GM21367 (cell line): ENCODE data around the gene STUB1.

Experiments used
- ATAC-seq: cut with Tn5 transposase; IDR thresholded peaks from one replicate; pipeline ENCODE4 v1.9.1; 2021; ENCODE audit not compliant: unreplicated experiment

The STUB1 gene

DNA sequence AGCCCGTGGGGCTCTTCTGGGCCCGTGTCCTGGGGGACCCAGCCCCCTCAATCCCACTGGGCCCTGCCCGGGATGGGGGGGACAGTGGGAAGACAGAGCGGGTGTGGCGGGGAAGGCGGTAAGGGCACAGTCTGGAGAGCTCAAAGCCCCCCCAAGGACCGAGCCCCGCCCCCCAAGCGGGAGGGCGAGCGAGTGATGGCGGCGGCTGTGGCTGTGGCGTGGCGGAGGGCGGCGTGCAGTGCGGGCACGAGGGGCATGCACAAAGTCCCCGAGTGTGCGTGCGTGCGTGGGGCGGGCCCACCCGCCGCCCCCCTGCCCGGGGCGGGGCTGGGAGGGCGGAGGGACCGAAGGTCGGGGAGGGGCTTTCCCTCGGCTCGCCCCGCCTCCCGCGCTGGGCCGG, 13.6 kb downstream of the STUB1 start:
- no peak for ATAC-seq

DNA sequence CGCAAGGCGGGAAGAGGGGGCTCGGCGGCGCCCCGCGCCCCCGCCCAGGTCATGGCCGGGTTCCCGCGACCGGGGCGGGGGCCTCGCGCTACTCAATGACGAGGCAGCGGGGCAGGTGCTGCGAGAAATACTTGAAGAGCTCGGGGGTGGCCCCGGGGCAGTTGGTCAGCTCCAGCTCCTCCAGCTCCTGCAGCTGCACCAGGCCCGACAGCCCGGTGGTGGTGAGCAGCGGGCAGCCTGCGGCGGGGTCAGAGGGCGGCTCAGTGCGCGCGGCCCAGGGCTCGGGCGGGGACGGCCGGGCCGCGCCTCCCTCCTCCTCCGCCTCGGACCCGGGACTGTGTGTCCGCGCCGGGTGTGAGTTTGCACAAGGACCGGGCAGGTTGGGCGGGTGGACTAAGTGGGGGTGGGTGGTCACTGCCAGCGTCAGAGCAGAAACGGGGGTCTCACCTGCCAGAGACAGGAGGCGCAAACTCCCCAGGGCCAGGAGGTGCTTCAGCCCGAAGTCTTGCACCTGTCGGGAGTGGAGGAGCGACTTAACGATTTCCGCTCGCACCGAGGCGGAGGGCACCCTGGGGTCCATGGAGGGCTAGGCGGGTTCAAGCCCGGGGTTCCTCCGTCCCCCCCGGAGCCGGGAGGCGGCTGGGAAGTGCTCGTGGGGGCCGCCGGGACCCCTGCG, 14.1 kb downstream of the STUB1 start:
- ATAC-seq: no peak

DNA sequence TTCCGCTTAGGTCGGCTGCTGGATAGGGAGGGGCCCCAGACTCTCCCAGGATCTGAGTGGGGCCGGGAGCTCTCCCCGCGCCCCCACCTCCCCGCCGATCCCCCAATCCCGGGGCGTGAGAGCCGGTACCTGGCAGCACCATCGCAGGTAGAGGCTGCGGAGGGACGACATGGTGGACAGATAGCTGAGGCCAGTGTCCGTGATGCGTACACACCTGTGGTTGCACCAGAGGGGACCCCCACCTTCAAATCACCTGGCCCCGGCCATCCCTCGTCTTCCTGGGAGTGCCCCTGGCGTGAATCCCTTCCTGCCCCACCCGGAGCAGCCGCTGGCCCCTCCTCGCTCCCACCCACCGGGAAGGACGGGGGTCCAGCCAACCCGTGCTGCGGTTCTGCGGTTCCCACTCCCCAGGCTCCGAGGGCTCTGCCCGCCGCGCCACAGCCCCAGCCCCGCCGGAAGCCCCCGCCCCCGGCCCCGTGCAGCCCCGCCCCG, 14.7 kb downstream of the STUB1 start:
- no peak for ATAC-seq

DNA sequence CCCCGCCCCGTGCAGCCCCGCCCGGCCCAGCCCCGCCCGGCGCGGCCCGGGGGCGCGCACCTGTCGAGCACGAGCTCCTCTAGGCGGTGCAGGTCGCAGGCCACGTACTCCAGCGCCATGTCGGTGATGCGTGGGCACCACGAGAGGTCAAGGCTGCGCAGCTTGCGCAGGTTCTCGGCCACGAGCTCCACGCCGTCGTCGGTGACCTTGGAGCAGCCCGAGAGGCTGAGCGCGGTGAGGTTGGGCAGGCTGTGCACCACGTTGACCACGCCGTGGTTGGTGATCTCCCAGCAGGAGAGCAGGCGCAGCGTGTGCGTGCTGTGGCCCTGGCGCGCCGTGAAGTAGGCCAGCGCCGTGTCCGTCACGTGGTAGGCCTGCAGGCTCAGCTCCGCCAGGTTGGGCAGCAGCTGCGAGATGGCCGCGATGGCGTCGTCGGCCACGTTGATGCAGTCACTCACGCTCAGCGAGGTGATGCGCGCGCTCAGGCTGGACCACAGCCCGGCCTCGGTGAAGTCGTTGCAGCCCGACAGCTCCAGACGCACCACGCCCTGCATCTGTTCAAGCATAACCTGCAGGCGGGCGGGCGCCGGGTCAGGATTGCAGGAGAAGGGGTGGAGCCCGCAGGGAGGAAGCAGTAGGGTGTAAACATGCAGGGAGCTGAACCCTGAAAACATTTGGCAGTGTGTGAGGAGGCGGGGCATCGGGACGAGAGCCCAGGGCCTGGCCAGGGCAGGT, 15.3 kb downstream of the STUB1 start:
- ATAC-seq: no peak

DNA sequence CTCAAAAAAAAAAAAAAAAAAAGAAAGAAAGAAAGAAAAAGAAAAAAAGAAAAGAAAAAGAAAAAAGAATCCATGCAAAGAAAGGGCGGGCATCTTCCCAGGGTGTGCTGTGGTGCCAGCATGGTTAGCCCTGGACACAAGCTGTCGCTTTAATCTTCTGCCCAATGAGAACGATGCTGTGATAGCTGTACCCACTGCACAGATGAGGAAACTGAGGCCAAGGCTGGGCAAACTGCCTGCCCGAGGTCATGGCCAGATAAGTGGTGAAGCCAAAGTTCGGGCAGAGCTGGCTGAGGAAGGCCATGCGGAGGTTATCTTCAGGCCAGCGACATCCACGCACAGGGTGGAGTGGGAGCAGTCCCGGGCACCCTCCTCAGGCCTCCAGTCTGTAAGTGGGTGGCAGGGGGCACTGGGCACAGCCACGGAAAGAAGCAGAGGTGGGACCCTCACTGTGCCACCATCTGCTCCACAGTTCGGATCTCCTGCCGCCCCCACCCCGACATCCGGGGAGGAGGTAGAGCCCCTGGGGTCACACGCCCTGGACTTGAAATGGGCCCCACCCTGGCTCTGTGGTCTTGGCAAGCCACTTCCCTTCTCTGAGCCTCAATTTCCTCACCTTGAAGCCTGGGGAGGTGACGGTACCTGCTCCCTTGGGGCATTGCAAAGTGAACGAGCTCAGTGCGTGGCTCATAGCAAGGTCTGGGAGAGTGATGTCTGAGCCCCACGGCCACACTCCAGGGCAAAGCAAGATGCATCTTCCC, 18.9 kb downstream of the STUB1 start:
- no peak for ATAC-seq

DNA sequence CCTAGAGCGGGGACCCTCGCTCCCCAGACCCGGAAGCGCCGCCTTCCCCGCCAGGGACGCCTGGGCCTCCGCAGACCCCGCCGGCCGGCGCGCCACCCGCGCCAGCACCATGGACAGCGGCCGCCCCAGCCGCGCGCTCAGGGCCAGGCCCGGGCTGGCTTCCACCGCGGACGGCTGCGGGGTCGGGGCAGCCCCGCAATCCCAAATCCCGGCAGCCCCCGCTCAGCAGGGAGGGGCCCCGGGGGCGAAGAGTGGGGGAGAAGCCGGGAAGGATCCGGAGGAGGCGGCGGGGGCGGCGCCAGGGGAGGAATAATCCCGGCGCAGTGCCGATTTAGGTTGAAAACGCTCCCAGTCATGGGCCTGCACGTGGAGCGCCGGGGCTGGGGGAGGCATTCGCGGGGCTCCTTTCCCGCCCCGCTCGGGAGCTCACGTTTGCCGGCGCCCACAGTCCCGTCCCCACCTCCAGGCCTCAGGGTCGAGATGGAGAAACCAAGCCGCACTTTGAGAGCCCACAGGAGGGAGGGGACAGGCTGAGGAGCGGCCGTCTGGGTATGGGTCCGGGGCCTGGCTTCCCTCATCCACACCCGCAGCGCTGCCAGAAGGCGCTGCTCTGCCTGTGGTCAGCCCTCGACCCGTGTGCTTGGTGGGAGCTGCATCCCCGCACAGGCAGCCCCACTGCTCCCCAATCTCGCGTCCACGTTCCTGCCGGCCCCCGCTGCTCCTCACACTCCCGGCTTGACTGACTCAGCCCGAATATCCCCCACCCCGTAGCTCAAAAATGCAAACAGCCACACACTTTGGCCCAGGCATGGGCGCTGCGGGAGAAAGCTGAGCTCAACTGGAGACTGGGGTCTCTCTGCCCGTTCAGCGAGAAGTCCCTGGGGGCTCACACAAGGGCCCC, 20.7 kb downstream of the STUB1 start:
- ATAC-seq: no peak

DNA sequence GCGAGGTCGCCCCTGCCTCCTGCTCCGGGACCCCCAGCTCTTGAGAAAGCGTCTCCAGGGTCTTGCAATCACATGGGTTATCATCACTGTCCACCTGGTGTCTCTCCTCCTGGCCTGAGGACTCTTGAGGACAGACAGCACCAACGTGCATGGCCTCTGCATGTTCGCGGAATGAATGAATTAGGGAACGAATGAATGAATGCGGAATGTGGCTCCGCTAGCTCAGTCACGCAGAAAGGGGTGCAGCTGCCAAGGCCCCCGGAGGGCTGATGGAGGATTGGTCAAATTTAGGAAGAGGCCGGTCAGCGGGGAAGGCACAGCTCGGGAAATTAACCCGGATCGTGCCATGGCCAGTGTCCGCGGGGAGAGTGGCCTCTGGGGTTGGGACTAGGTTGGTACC, 22.1 kb downstream of the STUB1 start:
- ATAC-seq: no peak

DNA sequence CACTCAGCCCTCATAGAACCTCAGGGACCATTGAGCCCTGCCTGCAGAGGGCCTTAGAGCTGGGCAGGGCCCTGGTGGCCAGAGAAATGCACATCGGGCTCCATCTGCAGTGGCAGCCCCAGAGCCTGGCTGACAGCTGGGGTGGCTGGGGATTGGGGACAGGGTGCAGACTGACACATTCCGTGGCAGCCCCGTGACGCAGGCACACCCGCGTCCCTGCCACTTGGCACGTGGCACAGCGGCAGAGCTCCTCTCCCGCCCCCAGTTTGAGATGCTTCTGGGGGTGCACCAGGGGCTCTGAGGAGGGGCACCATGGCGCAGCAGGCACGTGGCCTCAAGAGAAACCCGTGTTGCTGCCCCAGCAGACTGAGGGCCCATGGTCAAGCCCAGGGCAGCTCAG, 23.2 kb downstream of the STUB1 start:
- ATAC-seq: no peak

DNA sequence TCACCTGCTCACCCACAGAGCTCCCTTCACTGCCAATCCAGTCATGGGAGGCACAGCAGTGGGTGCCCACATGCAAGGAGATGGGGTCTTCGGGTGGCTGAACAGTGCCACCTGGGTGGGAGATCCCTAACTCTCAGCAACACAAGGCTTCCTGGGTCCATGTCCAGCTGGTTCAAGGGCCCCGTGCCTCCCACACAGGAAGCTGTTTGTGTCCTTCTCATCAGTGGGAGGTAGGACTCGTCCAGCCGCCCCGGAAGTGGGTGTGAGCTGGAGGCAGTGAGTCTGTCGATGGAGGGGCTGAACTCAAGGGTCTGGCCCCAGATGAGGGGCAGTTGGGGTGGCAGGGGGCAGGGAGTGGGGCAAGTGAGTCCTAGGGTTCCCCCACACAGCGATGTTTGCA, 23.8 kb downstream of the STUB1 start:
- no peak for ATAC-seq

DNA sequence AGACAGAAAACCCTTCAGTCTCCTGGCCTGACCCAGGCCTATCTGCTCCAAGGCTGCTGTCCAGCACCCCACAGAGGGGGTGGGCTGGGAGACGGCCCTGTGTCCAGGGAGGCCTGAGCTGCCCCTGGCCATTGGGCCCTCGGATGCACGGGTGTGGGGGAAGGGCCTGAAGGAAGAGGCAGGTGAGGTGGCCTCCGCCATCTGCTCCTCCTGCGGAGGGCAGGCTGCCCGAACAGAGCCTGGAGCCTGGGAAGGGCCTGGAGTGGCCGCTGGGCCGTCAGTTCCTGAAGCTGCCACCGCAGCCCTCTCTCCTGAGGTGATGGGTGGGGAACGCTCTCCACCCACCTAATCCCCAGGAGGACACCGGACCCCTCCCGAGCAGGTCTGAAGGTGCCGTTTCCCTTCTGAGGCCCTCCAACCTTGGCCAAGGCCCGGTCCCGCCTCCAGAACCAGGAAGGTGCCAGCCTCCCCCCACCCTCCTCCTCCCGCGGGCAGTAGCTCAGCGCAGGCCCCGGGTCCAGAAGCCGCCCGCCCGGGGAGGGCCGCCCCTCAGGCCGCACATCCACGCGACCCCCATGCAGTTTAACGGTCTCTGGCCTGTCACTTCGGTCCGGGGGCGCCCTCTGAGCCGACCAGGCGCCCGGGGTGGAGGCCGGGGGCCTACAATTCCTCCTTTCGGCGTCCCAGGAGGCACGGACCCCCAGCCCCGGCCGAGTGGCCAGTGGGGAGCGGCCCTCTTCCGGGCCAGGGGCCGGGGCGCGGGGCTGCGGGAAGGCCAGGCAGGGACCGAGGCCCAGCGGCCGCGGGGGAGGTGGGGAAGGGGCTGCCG, 24.6 kb downstream of the STUB1 start:
- ATAC-seq: no peak

DNA sequence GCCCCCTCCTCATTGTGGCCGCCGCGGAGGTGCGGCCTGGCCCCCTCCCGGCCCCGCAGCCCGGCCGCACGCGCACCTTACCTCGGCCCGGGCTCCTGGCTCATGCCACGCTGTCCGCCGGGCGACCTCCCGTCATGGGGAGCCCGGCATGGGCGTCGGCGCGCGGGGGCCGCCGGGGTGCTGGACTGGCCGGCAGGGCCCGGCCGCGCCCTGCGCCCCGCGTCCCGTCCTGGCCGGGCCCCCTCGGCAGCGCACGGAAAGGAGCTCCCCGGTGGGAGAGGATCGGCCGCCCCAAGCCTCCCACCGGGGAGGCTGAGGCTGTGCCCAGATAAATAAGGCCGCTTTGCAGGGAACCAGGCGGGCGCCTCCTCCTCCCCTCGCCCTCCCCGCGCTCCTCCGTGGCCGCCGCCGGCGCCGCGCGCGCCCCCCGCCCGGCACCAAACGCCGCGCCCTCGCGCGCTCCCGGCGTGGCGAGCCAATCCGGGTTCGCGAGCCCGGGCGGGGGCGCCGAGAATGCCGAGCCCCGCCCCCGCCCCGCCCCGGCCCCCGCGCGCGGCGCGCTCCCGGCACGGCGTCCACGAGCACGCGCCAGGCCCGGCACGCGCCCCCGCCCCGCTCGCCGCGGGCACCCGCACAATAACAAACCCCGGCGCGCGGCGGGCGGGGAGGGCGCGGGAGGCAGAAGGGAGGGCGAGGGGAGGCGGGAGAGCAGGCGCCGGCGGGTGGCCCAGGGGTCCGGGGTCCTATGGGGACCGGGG, 25.4 kb downstream of the STUB1 start, which contains the start of gene FBXL16:
Gene FBXL16, minus strand, starts transcription at position 371 of the 758 bp plus-strand sequence. CDS start 8,396 bp downstream, outside the sequence.
- no peak for ATAC-seq

DNA sequence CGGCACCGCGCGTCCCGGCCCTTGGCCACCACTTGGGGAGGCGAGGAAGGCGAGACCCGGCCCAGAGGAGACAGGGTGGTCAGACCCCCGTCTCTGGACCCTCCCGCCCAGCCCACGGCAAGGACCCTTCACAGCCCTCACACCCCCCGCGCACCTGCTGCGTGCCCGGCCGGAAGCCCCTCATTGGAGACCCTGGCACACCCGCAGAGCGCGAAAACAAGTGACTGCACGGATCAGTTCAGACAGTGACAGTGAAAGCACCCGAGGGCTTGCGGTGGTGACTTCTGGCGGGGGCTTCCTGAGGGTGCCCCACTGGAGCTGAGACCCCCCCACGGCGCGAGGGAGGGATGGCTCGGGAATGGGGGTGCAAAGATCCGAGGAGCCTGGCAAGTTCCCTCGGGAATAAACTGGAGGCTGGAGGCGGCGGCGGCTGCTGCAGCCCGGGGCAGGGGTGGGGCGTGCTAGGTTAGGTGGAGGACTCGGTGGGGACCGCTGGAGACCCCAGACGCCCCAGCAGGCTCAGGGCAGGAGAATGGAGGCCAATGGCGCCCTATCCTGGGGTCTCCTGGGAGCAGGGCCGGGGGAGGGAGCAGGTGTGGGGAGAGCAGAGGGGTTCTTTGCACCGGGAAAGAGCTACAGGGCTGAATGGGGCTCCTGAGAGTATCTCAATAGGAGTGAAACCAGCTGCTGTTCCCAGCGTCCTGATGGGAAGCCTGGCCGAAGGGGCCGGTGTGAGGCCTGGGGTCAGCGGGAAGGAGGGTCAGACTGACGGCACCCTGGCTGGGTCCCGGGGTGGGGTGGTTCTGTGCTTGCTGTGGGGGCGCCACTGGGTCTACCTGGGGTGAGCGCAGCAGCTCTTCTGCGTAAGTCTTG, 26.2 kb downstream of the STUB1 start:
- ATAC-seq: no peak

DNA sequence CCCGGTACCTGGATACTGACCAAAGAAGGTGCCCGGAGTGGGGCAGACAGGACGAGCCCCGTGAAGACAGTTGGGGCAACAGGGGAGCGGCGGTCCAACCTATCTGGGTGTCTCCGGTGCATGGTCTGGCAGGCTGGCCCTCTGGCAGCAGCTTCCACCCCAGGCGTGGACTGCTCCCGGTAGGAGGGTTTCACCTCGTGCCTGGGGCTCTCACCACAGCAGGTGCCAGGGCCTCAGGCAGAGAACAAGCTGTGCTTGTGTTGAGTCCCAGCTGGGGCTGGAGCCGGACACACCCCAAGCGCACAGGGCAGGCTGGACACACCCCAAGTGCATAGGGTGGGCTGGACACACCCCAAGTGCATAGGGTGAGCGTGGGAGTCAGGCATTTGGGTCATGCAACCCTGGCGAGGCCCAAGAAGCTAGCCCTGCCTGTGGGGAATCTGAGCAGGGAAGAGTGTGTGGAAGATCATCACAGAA, 26.9 kb downstream of the STUB1 start:
- ATAC-seq: no peak

DNA sequence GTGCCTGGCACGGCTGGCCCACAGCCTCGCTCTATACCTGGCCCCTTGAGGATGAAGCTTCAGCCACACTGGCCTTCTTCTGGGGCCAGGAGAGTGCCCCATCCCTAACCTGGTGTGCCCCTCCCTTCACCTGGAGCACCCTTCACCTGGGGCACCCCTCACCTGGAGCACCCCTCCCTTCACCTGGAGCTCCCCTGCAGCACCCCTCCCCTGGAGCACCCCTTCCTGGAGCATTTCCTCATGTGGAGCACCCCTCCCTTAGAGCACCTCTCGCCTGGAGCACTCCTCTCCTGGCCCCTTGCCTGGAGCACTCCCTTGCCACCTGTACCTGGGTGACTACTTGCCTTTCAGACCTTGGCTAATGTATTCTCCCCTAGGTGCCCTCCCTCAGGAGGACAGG, 27.8 kb downstream of the STUB1 start:
- no peak for ATAC-seq

DNA sequence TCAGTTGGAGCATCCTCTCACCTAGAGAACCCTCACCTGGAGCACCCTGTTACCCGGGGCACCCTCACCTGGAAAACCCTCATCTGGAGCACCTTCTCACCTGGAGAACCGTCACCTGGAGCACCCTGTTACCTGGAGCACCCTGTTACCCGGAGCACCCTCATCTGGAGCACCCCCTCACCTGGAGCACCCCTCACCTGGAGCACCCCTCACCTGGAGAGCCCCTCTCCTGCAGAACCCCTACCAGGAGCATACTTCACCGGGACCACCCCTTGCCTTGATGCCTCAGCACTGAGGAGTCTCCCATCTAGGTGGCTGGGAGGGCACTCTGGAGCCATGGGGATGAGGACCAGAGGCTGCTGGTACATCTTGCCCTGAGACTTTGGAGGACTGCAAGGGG, 28.7 kb downstream of the STUB1 start:
- no peak for ATAC-seq

DNA sequence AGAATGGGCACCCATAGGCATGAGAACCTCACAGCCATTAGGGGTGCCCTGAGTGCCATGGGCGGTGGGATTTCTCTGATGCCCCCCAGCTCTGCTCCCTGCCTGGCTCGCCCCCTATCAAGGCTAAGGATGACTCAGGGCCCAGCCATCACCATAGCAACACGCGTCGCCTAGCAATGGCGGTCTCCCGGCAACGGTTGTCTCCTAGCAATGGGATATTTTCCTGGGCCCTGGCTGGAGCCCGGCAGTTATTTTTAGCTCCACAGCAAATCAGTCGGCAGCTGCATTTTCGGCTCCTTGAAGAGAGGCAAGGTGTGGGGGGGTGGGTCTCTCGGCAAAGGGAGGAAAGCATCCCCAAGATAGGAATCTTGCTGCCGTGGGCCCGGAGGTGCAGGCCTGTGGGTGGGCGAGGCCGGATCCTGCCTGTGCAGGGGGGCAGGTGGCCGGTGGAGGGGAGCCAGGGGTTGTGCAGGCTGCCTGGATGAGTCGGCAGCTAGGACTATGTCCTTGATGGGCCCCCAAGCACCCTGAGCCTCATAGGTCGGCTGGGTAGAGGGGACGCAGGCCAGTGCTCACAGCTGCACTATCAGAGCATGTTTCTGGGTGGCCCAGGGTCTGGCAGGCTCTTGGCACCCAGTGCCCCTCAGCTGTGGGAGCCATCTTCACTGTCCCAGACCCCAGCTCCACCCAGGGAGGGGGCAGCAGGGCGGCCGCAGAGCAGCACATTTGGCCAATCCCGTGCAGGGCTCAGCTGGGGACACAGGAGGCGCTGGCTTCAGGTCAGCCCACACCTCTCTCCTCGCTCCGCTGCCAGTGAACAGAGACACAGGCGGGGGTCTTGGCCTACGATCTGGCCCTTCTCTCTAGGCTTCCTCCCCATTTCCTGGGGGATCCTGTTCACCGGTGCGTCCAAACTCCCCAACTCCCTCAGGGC, 29.6 kb downstream of the STUB1 start:
- ATAC-seq: no peak

DNA sequence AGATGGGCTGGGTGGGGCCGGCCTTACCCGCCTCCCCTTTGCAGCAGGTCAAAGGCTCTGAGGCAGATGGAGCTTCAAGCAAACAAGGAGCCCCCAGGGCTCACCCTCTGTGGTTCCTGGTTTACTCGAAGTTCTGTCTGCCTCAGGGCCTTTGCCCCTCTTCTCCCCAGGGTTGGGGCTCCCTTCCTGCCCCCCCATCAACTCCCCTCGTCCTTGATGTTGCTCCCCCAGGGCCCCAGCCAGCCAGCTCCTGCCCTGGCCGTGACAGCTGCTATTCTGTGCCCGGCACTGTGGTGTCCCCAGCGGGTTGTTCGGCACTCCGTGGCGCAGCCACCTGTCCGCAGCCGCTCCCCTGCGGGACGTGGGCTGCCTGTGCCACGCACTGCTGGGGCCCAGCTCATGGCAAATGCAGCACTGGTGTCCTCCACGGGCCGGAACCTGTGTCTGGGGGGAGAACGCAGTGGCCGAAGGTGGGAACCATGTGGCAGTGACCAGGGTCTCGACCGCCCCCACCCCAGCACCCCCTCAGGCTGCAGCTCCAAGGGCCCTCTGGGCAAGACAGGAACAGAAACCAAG, 30.4 kb downstream of the STUB1 start:
- ATAC-seq: no peak
